Activated T-helper 1 cell treated with anti-CD3 and anti-CD28 coated beads, Interleukin-2, amount 50 U/mL, for 16 hours (primary cell): ENCODE results near the gene RSRC1.
"Not testable (repeated sequence)": the region's sequence is repeated elsewhere in the genome, so short reads cannot be mapped to it uniquely, and the experiment has no call there.

Source experiments
- DNase-seq, 2 donors: peaks; one replicate each; pipeline ENCODE4 v3.0.0-alpha.2; 2020; ENCODE audit warnings: low read depth in 1 of 2, low spot score in 1 of 2

The RSRC1 gene

DNA sequence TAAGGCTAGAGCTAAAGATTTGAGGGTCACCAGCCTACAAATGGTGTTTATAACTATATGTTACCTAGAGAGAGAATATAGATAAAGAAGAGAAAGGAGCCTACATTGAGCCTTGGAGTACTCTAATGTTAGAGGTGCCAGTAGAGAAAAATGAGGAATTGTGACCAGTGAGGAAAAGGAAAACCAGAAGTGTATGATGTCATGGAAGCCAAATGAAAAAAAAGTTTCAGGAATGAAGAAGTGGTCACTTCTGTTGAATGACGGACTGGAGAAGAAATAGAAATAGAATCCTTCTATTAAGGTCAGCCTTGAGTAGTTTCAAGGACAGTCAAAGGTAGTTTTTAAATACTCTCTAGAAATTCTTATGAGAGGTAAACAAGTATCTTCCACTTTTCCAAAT lies 409.9 kb downstream of the RSRC1 start:
- no peak for DNase-seq

DNA sequence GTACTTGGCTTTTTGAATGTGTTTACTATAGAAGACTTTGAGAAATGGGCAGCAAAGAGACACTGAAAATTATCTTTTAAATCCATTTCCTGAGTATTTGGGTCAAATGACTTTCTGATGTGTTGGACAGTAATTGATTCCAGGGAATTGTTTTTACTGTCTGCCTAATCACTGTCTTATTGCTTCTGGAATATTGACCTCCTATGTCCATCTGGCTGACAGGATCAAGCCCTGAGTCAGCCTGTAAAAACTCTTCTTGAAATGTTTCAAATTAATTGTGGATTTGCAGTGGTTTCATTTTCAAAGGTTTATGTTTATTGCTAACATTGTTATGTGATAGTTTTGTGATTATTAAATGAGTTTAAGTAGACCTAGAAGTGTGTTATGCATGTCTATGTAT lies 410.5 kb downstream of the RSRC1 start:
- DNase-seq: no peak

DNA sequence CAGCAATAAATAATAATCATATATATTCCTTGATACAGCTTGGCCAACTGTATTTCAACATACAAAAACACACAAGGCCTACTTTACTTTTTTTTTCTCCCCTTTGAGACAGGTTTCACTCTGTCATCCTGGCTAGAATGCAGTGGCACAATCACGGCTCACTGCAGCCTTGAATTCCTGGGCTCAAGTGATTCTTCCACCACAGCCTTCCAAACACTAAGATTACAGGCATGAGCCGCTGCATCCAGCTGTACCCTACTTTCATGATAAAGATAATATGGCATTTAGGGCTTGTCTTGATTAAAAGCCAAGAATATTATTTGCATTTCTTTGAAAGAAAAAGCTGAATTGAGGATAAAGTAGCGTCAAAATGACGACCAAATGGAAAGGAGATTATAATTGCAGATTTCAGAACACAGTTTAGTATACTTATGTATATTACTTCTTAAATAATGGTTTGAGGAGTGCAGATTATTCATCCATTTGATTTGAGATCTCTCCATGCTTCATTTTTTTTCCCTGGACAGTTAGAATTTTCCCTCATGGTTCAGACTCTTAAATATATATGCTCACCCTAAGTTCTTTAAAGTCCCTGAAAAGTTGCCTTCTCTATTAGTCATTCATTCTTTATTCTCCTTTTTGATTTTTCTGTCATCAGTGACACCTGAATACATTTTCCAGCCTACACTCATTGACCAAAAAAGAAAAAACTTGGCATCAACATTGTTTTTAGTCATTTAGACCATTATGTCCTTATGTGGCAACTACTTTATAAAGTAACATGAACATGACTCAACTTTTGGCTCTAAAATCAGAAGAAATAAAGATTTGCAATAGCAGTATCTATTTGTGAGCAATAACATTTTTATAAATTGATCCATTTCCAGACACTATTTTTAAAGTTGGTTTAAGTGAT lies 412.6 kb downstream of the RSRC1 start:
- no peak for DNase-seq

DNA sequence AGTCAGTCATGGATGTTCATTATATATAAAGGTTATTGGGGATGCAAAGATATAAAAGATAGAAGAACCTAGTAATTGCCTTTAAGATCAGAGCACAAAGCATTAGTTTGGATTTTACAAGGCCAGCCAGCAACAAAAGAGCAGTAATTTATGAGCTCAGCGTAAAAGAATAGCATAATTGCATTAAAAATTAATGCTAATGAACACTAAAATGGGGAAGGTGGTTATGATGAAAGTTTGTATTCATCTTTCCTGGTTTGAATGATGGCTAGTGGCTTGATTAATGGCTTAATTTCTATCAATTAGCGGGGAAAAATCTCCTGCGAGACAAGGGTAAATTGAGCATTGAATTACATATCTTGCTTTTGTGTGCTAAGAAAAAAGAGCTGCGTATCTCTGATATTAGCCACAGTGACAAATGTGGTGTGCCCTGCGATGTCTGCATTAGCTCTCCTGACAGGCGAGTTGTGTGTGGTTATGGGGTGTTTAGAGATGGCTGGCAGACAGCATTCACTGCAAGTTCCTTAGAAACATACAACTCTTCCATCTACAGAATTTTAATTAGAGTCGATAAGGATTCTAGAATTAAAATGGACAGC lies 418.3 kb downstream of the RSRC1 start:
- DNase-seq: no peak

DNA sequence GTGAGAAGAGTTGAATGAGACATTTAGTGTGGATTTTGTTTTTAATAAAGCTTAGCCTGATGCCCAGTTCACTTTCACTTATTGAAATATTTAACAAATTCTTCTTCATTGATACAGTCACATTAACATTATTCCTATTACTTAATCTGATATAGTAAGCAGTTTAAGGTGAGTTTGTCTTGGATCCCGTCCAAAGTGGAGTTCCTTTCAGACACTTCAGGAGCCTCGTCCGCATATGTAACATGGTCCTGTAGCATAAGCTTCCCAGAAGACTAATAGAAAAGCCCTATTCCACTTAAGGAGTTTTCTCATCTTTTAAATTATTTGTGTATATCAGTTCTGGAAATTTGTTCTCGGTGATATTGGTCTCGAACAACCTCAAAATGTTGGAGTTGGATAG lies 421.4 kb downstream of the RSRC1 start:
- DNase-seq: no peak

DNA sequence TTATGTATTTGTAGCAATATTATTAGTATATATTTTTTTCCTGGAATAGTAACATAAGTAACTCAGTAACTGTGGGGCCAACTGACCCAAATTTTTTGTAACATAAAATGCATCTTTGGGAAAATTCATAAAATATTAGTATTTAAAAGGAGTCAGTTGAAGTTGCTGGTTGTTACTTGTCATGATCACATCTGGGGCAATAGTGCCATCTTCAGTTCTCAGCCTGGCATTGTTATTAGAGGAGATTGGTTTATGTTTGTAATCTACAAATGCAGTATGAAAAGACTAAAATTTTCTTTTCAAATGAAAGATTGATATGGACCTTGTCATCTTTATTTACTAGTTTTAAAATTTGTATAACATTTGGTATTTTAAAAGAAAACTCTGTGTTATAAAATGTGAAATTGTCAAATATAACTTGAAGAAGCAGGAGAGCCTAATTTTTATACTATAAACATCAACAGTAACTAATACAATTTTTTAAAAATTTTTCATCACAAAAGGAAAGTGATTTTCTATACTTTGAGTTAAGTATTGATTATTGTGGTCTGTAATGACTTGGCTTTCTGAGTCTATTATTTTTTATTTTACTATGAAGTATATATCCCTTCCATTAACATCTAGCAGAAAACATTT lies 422.3 kb downstream of the RSRC1 start:
- no peak for DNase-seq

DNA sequence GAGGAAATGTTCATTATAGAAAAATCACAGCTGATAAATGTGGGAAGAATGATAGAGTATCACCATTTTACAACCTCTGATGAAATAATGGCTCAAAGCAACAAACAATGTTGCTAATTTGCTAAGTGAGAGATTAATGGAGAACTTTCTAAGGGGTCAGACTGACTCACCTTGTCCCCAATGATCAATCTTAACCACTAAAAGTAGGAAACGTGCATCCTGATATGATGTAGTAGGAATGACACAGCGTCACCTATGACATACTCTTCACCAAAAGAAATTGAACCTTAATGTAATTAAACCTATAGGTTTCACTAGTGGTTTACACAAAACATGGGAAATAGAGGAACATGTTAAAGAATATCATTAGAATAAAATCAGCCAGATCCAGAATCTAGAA lies 426.0 kb downstream of the RSRC1 start:
- no peak for DNase-seq

DNA sequence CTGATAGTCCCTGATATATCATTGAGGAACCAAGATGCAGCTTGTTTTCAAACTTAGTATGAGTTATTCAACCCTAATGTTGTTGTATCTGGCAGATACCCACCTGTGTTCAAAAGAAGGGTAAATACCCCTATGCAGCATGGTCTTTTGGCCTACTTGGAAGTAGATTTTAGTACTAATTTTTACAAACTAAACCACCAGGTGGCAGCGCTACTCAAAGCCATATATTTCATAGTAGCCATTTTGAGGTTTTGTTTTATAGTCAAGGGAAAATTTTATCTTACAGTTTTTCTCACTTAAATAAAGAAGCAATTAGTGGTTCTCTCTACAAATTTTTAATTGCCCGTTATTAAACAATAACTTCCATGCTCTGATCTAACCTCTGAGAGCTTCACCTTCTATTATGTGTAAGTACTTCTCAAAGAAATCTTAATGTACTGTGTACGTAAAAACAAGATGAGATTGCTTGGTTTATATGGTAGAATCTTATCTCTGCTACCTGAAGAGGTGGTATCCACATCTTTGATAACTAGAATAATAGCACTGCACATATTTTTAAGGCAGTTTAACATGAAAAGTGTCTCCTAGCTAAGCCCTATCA lies 429.6 kb downstream of the RSRC1 start:
- DNase-seq: no peak

DNA sequence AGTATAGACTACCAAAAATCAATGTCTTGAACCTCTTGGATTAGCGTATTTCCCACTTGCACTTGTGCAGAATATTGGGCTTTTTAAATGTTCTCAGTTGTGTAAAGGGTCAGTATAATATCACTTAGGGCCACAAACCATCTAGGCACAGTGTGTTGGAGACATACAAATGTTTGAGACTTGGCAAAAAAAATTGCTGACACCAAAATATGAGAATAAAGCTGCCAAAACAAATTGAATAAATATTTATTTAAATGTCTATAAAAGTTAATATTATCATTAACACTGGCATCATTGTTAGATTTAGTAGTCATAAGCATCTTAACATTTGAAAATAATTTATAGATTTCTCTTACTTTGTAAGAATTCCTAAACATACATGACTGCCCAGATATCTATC lies 430.2 kb downstream of the RSRC1 start:
- DNase-seq: no peak

DNA sequence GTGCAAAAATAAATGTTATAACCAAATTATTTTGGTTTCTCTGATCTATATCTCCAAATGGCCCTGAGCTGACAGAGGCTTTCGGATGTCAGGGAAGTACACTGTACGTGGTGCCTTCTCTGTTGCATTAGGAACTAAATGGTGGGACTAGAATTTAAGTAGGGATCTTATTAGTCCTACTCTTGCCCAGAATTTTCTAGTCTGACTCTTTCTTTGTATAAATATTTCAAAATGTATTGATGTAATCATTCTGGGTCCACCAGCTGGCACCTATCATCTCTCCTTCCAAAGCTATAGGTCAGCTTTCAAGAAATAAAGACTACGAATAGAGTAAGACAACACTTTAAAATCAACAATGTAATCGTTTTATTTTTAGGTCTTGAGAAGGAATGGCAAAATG lies 438.8 kb downstream of the RSRC1 start:
- DNase-seq: no peak

DNA sequence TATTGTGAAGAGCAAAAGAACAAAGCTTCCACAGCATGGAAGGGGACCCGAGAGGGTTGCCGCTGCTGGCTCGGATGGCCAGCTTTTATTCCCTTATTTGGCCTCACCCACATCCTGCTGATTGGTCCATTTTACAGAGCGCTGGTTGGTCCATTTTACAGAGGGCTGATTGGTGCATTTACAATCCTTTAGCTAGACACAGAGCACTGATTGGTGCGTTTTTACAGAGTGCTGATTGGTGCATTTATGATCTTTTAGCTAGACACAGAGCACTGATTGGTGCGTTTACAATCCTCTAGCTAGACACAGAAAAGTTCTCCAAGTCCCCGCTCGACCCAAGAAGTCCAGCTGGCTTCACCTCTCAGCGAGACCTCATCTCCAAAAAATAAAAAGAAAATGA lies 440.0 kb downstream of the RSRC1 start:
- not testable (repeated sequence) for DNase-seq

DNA sequence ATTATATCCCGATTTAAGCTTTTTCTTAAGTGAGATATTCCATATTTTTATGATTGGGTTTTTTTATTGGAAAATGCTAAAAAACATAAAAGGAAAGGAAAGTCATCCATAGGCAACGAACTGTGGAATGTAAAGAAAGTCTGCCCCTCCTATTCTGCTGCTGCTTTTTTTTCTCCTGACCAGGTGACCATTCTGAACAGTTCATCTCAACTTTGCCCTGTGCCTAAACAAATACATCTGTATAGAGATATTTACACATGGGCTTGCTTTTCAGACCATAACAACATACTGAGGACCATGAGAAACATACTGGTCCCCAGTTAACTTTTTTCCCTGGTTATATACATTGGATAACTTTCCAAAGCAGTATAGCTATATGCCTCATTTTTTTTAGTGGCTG lies 442.2 kb downstream of the RSRC1 start:
- no peak for DNase-seq

DNA sequence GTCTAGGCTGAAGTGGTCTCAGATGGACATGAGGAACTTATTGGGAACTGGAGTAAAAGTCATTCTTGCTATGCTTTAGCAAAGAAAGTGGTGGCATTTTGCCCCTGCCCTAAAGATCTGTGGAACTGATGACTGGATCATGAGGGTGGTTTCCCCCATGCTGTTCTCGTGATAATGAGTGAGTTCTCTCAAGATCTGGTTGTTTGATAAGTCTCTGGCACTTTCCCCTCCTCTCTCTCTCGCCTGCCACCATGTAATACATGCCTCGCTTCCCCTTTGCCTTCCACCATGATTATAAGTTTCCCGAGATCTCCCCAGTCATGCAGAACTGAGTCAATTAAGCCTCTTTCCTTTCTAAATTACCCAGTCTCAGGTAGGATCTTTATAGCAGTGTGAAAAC lies 449.6 kb downstream of the RSRC1 start:
- DNase-seq: no peak

DNA sequence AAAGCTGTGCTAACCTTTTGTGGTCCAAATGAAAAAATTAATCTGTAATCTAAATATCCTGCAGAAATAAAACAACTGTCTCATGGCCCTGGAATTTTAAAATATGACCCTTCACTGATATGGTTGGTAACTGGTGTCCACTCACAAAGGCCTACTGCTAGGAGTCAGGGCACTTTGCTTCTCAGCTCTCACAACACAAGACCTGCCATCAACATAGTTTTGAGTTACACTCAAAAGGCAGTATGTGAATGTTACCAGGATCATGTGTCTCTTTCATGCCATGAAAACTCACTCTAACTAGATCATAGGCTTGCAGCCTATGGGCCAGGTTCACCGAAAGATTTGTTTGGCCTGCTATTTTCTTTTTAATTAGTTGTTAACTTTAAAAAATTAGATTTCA lies 451.1 kb downstream of the RSRC1 start:
- no peak for DNase-seq

DNA sequence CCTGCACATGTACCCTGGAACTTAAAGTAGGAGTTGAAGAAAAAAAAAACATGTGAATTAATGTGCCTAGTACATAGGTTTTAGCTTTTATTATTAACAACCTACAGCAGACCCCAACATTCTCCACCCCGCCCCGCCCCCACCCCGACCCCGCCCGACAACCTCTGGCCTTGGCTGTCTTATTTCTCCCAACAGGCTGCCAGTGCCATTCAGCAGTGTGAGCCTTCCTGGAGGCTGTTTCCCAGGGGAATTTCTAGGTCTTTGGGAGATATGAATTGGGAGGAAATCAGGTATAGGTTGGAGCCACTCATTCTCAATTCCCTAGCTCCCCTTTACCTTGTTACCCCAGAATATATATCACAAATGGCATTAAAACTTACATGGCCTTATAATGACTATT lies 452.8 kb downstream of the RSRC1 start:
- DNase-seq: no peak

DNA sequence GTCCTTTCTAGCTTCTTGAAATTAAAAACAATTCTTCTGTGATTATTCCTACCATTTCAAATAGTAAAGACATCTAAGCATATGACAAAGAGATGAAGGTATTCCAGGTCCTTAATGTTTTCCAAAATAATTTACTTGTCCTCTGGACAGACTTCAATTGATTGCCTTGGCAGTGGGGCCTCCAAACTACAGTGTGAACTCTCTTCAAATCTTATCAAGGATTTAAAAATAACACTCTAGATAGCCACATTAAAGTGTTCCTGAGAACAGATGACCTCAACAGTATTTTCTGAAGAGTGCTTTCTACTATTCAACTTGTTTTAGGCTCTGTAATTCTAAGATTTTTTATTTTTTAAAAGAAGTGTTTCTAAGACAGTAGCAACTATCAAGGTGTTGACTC lies 453.2 kb downstream of the RSRC1 start:
- DNase-seq: no peak

DNA sequence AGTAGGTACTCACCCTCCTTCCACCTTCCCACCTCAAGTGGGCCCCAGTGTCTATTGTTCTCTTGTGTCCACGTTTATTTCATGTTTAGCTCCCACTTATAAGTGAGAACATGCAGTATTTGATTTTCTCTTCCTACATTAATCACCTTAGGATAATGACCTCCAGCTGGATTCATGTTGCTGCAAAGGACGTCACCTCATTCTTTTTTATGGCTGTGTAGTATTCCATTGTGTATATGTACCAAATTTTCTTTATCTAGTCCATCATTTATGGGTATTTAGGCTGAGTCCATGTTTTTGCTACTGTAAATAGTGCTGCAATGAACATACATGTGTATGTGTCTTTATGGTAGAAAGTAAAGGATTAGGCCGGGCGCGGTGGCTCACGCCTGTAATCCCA lies 455.2 kb downstream of the RSRC1 start:
- no peak for DNase-seq

DNA sequence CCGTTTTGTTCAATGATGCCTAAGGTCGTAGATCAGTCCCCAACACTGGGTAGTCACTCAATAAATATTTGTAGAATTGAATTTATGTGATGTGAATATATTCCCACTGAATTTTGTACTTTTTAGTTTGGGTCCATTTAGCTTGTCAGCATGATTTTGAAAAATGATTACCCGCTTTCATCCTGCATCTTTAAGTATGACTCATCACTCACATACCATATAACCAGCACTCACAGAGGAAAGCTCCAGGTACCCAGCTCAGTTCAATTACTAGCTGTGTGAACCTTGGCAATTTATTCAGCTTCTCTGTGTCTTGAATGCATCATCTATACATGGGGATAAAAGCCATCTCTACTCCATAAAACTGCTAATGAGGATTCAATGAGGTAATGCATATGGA lies 458.9 kb downstream of the RSRC1 start:
- no peak for DNase-seq

DNA sequence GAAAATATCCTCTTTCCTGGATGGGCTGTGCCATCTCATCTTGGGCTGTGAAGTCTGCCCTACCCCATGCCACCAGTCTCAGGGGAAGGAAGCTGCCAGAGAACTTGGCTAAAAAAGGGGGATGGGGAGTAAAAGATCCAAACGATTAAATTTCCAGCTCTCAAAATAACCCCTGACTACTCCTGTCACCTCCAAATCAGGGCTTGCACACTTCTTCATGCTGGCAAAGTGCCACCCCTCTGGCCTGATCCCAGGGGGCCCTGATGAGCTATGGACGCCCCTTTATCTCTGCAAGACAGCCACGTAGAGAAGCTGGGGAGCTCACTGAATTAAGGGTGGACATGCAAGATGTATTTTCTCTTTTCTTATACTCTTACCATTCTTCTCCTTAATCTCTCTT lies 459.9 kb downstream of the RSRC1 start:
- DNase-seq: no peak

DNA sequence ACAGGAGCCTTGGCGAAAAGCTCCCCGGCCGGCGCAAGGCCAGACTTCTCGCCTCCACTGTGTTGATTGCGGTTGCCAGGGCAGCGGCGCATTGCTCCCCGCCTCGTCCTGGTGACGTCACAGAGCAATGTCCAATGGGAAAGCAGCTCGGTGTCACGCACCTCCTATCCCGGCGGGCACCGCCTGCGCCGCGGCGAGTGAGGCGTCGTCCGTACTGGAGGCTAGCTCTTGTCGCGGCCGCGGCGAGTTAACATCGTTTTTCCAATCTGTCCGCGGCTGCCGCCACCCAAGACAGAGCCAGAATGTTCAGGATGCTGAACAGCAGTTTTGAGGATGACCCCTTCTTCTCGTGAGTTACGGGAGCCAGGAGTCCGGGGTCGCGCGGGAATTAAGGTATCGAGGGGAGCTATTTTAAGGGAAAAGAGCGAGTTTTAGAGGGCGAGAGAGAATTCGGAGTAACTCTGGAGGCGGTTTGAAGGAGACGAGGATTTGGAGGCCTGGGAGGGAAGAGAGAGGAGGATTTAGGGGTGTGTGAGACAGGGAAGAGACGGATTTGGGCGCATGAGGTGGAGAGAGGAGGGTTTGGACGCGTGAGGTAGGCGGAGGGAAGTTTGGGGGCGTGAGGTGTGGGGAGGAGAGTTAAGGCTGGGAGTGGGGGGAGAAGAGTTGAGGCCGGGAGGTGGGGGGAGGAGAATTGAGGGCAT lies 461.3 kb downstream of the RSRC1 start, which contains the start of gene MLF1:
TSS of gene MLF1 (plus strand) at position 196 of the 704 bp plus-strand sequence. CDS start at position 303, 107 bp downstream.
- DNase-seq: peak; percentile 59
